ENCODE results near the gene CDKN2C. TPM values are rescaled to one million over a fixed set of nuclear protein-coding genes. Genes with fewer than 3 reads are reported as not detected.

CDKN2C gene
- total RNA-seq, 1 experiment from 2014 or later: 9.4 TPM

DNA sequence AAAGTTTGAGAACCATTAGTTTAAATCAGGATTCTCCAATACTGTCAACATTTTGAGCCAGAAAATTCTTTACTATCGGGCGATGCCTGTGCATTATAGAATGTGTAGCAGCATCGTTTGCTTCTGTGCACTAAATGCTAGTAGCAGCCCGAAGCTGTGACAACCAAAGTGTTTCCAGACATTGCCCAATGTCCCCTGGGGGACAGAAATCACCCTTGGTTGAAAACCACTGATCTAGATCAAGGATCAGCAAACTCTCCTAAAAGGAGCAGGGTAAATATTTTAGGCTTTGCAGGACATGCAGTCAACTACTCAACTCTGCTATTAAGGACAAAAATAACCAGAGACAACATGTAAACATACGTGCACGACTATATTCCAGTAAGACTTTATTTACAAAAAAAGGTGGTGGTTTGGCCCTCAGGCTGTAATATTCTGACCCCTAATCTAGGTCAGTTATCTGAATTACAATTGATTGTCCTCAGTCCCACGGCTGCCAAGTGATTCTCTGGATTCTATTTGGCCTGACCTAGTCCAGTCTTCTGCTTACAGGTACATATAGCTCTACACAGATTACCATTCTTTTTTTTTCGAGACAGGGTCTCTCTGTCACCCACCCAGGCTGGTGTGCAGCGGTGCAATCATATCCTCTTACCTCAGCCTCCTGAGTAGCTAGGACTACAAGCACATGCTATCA, 20.6 kb upstream of the CDKN2C start:
- no peak overlapping the region for H3K4me2 ChIP-seq (ENCODE audit: low read length)
- H3K79me2 ChIP-seq (ENCODE audit: insufficient read depth, low read length): peaks cover 89% of the 10 kb centered on the region
- no peaks in the 10 kb centered on the region for H3K4me1 ChIP-seq (ENCODE audit: control insufficient read depth in 1 of 2, insufficient read depth in 2 of 2, low read length in 2 of 2)
- H3K4me3 ChIP-seq (replicated peaks in 1 of 2; ENCODE audit: low read depth in 1 of 2, low read length in 2 of 2): no peak overlapping the region
- H3K9ac ChIP-seq (ENCODE audit: low read length): no peak overlapping the region
- no peaks in the 10 kb centered on the region for H3K9me3 ChIP-seq (ENCODE audit: control insufficient read depth in 1 of 2, insufficient read depth in 1 of 2, low read depth in 1 of 2, low read length in 2 of 2)
- H3K27me3 ChIP-seq (ENCODE audit: insufficient read depth, low read length): no peaks in the 10 kb centered on the region
- ATAC-seq (no peak), DNase-seq (ENCODE audit: low read depth, low spot score) (no peak)
- intact Hi-C loops (cut with micrococcal nuclease): no loop called here
- TF ChIP-seq CTCF (IDR thresholded peaks at IDR 0.05 in 2 of 3, conservative IDR thresholded peaks at IDR 0.05 in 1 of 3; ENCODE audit: borderline replicate concordance in 1 of 3, insufficient read depth in 1 of 3, low read depth in 2 of 3, low read length in 2 of 3) (no peak), ZBTB33 (IDR thresholded peaks at IDR 0.05; ENCODE audit: extremely low read depth, insufficient replicate concordance, low read length) (no peak), SP1 (IDR thresholded peaks at IDR 0.05; ENCODE audit: low read depth) (no peak), SIN3A (IDR thresholded peaks at IDR 0.05; ENCODE audit: low read depth) (no peak), ZNF274 (IDR thresholded peaks at IDR 0.05; ENCODE audit: low read depth, low read length) (no peak), ZFX (IDR thresholded peaks at IDR 0.05) (no peak), POLR2A (IDR thresholded peaks at IDR 0.05; ENCODE audit: borderline replicate concordance, extremely low read depth, insufficient read depth, insufficient read length) (no peak), ELF1 (IDR thresholded peaks at IDR 0.05; ENCODE audit: borderline replicate concordance, low read depth) (no peak), SRF (IDR thresholded peaks at IDR 0.05; ENCODE audit: low read depth) (no peak), JUND (IDR thresholded peaks at IDR 0.05) (no peak), ATF3 (IDR thresholded peaks at IDR 0.05) (no peak), EZH2phosphoT487 (IDR thresholded peaks at IDR 0.05; ENCODE audit: borderline replicate concordance) (no peak), CEBPB (IDR thresholded peaks at IDR 0.05; ENCODE audit: low read depth) (no peak), RAD21 (IDR thresholded peaks at IDR 0.05; ENCODE audit: low read depth) (no peak)
- TF ChIP-seq, protein P1, sequence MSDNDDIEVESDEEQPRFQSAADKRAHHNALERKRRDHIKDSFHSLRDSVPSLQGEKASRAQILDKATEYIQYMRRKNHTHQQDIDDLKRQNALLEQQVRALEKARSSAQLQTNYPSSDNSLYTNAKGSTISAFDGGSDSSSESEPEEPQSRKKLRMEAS (IDR thresholded peaks at IDR 0.05): no peak
- TF ChIP-seq, protein P2, sequence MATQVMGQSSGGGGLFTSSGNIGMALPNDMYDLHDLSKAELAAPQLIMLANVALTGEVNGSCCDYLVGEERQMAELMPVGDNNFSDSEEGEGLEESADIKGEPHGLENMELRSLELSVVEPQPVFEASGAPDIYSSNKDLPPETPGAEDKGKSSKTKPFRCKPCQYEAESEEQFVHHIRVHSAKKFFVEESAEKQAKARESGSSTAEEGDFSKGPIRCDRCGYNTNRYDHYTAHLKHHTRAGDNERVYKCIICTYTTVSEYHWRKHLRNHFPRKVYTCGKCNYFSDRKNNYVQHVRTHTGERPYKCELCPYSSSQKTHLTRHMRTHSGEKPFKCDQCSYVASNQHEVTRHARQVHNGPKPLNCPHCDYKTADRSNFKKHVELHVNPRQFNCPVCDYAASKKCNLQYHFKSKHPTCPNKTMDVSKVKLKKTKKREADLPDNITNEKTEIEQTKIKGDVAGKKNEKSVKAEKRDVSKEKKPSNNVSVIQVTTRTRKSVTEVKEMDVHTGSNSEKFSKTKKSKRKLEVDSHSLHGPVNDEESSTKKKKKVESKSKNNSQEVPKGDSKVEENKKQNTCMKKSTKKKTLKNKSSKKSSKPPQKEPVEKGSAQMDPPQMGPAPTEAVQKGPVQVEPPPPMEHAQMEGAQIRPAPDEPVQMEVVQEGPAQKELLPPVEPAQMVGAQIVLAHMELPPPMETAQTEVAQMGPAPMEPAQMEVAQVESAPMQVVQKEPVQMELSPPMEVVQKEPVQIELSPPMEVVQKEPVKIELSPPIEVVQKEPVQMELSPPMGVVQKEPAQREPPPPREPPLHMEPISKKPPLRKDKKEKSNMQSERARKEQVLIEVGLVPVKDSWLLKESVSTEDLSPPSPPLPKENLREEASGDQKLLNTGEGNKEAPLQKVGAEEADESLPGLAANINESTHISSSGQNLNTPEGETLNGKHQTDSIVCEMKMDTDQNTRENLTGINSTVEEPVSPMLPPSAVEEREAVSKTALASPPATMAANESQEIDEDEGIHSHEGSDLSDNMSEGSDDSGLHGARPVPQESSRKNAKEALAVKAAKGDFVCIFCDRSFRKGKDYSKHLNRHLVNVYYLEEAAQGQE (IDR thresholded peaks at IDR 0.05; ENCODE audit: low read depth): no peak
- no TSS peak for BruUV-seq (replicated peaks)
- no peaks in the 10 kb centered on the region; a peak in 2 of 4 replicates for H3K36me3 ChIP-seq (ENCODE audit: control insufficient read depth in 1 of 2, insufficient read depth in 2 of 2, low read length in 2 of 2)
- H3K9me2 ChIP-seq (ENCODE audit: insufficient read depth): no peaks in the 10 kb centered on the region
- H3K27ac ChIP-seq (ENCODE audit: low read depth, low read length): no peak overlapping the region
- POLR2A ChIA-PET: no interaction called here
- H4K20me1 ChIP-seq (ENCODE audit: insufficient read depth): peaks cover 18% of the 10 kb centered on the region; the same call in 1 of the 2 replicates
- RAD21 ChIA-PET (ENCODE audit: low non-redundant PET in 1 of 2, low total read pairs in 2 of 2, uncharacterized antibody in 2 of 2, unreplicated experiment in 2 of 2): no interaction called here
- H2AFZ ChIP-seq (ENCODE audit: low read depth, low read length, poor library complexity, severe bottlenecking): no peak overlapping the region
- CTCF ChIA-PET: interaction anchor here (1.4 kb wide), 1 partner anchor 19 kb away, joined by 3 read pairs; no protein-coding TSS in a partner anchor

Measured in HCT116 (cell line).